Coronary artery (tissue), 2 donors: ENCODE measurements around the gene IPCEF1.

ENCODE experiments used
- DNase-seq: peaks from one replicate; pipeline ENCODE4 v3.0.0-alpha.2; 2017; ENCODE audit warnings: low spot score
- H3K27ac ChIP-seq, 2 donors: fragments of 200-600 bp; sonication (generic); one replicate each; pipeline ENCODE4 v1.5.1; 2016 to 2019
- H3K4me3 ChIP-seq: fragments of 200-600 bp; sonication (generic); 2 replicates; pipeline ENCODE4 v1.5.1; 2016; ENCODE audit warnings: mild to moderate bottlenecking, moderate library complexity
- TF ChIP-seq, protein P1 (sequence below): fragments of 200-600 bp; sonication (generic); IDR thresholded peaks from one replicate; pipeline ENCODE4 v1.5.1; 2019; ENCODE audit warnings: antibody characterized with exemption

Gene IPCEF1

DNA sequence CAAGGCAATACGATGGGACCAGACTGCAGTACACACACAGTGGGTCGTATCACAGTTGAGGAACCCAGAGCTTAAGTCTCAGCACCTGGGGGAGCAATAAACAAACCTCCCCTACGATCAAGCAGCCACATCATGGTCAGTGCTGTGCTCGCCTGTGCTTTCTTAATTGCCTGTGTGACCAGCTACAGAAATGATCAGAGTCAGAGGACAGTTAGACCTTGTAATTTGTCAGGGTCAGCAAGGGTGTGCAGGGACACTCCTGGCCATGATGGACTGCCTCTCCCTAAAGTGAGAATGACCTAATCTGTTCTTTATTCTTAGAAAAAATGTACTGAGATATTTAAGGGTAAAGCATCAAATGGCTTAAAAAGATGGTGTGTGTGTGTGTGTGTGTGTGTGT, 239.1 kb downstream of the IPCEF1 start:
- DNase-seq: no peak

DNA sequence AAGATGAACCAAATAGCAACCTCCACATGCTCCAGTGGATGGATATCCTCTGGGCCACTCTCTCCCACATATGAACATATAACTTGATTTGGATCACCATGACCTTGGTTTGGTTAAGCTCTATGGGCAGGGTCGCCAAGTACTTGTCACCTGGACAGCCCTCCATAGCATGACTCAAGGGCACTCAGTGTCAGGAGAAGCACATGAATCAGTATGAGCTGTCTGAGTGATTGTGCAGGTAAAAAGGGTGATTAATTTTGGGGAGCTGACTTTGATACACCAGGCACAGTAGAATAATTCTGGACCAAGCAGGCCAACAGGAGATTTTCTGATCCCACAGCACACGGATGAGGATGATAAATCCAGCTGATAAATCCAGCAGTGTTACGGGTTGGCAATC, 243.2 kb downstream of the IPCEF1 start:
- Histone ChIP-seq H3K4me3 (no peak overlapping the region), H3K27ac (no peak overlapping the region)
- TF ChIP-seq, protein P1, sequence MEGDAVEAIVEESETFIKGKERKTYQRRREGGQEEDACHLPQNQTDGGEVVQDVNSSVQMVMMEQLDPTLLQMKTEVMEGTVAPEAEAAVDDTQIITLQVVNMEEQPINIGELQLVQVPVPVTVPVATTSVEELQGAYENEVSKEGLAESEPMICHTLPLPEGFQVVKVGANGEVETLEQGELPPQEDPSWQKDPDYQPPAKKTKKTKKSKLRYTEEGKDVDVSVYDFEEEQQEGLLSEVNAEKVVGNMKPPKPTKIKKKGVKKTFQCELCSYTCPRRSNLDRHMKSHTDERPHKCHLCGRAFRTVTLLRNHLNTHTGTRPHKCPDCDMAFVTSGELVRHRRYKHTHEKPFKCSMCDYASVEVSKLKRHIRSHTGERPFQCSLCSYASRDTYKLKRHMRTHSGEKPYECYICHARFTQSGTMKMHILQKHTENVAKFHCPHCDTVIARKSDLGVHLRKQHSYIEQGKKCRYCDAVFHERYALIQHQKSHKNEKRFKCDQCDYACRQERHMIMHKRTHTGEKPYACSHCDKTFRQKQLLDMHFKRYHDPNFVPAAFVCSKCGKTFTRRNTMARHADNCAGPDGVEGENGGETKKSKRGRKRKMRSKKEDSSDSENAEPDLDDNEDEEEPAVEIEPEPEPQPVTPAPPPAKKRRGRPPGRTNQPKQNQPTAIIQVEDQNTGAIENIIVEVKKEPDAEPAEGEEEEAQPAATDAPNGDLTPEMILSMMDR: no peak
- DNase-seq: no peak

More for the DNA sequence above, 239.1 kb downstream of the IPCEF1 start:
- TF ChIP-seq, protein P1: no peak
- no peak overlapping the region for H3K27ac ChIP-seq
- no peak overlapping the region for H3K4me3 ChIP-seq

DNA sequence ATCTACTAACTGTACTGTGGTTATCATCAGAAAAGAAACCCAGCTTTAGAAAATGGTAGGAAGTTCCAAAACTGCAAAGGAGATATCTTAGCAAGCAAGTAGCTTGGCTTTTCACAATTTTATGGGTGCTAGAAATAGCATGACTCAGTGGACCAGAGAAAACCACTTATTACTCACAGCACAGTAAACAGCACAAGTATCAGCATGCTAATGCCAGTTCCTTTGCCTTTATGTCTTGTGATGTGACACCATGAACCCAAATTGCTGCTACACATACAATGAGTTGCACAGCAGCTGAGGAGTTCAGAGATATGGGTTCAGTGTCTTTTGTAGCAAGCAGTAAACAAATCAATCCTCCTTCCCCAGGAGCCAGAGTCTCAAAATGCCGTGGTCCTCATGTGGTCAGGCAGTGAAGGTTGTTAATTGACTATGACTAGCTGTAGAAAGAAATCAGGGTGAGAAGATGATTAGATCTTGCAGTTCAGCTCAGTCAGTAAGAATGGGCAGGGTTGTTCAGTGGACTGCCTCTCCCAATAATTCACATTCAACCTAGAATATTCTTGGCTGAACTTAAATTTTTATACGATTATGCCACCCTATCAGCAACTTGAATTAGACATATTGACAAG, 244.3 kb downstream of the IPCEF1 start:
- Histone ChIP-seq H3K4me3 (no peak overlapping the region), H3K27ac (no peak overlapping the region)
- no peak for DNase-seq
- TF ChIP-seq, protein P1: no peak

DNA sequence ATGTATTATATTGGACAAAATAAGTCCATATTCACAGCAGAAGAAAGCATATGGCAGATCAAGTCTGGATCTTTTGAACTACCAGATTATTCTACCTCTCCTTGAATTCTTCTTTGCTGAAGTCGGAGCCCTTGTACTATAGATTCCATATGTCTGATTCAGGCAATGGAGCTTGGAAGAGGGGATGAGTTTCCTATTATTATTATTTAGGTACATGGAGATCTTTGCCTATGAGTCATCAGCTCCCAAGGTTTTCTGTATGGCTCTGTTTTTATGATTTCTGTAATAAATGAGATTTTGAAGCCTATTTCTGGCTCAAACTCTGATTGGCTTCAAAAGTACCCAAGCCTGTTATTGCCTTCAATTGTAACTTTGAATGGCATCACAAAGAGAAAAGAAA, 245.6 kb downstream of the IPCEF1 start:
- TF ChIP-seq, protein P1: no peak
- no peak overlapping the region for H3K27ac ChIP-seq
- H3K4me3 ChIP-seq: no peak overlapping the region
- DNase-seq: no peak

DNA sequence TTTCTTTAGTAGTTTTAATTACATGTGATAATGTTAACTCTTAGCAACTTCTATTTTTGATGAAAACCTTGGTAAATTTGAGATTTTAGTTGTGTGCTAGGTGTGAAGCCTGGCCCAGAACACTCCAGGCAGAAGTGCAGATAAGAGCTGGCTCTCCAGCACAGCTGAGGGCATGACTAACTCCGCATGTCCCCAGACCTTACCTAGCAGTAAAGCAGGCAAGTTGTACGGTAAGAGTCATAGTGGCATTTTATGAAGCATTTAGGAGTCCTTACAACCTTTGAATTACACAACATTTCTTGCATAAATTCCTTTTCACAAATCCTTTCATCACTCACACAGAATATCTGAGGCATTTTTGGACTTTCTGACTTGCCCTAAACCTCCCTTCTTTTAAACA, 250.4 kb downstream of the IPCEF1 start:
- TF ChIP-seq, protein P1: no peak
- no peak for DNase-seq
- Histone ChIP-seq H3K4me3 (no peak overlapping the region), H3K27ac (no peak overlapping the region)
